Spleen (tissue), 7 donors: ENCODE measurements around the gene PGM5.
"Not testable (repeated sequence)": the region's sequence is repeated elsewhere in the genome, so short reads cannot be mapped to it uniquely, and the experiment has no call there.

ENCODE experiments used
- CTCF ChIP-seq, 11 experiments: fragments of 200-600 bp in 7 of 11; fragments of 450-650 bp in 4 of 11; sonication (generic) in 4 of 11; IDR thresholded peaks in 8 of 11; conservative IDR thresholded peaks in 3 of 11; 1 replicate in 7 of 11; 2 replicates in 4 of 11; pipeline versions ENCODE4 v1.4.0 to v1.8.0; 2016 to 2021; ENCODE audit warnings: antibody characterized with exemption in 11 of 11, inconsistent platforms in 4 of 11, mild to moderate bottlenecking in 1 of 11
- POLR2A ChIP-seq, 3 donors: fragments of 450-650 bp; IDR thresholded peaks; one replicate each; pipeline ENCODE4 v1.5.1; 2017; ENCODE audit warnings: antibody characterized with exemption in 3 of 3, mild to moderate bottlenecking in 1 of 3
- POLR2AphosphoS5 ChIP-seq, 3 donors: sonication (generic); formaldehyde crosslinking; IDR thresholded peaks; one replicate each; pipeline ENCODE4 v1.5.1; 2017; ENCODE audit warnings: antibody characterized with exemption in 3 of 3
- donor health status: DM: no; HTN: no; CAD: no; lungs with moderate emphysema.
- donor health status: DM: no; HTN: no; CAD: no.
- donor health status: DM: no; HTN: no; CAD: no.

GRCh38 chr9:68383894-68384293 is 27.5 kb downstream of the PGM5 start:
- not testable (repeated sequence) for TF ChIP-seq POLR2A (IDR thresholded peaks at IDR 0.05); CTCF (IDR thresholded peaks at IDR 0.05 in 8 of 11, conservative IDR thresholded peaks at IDR 0.05 in 3 of 11); POLR2AphosphoS5 (IDR thresholded peaks at IDR 0.05)
